Measurements from ENCODE around the gene SDR42E1. TPM values are rescaled to one million over a fixed set of nuclear protein-coding genes. Genes with fewer than 3 reads are reported as not detected.

The SDR42E1 gene, protein sequence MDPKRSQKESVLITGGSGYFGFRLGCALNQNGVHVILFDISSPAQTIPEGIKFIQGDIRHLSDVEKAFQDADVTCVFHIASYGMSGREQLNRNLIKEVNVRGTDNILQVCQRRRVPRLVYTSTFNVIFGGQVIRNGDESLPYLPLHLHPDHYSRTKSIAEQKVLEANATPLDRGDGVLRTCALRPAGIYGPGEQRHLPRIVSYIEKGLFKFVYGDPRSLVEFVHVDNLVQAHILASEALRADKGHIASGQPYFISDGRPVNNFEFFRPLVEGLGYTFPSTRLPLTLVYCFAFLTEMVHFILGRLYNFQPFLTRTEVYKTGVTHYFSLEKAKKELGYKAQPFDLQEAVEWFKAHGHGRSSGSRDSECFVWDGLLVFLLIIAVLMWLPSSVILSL
- 0.09 and 0.14 TPM in 2 replicates for total RNA-seq

DNA sequence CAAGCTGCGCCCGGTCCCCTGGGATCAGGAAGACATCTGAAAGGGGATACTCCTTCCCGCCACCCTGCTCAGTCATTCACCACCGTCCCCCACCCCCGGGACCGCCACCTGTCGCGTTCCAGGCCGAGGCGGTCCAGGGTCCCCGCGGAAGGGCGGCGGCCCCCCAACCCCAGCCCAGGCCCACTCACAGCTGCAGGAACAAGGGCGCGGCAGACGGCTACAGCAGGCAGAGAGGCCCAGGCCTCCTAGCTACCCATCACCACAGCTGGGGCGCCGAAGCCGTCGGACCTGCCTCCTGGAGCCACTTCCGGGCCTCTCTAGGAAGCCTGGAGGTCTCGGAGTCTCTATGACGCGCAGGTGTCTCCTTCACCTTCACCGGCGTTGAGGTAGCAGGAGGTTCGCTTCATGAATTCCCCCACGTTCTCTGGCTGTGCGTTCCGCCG lies at the start of gene SDR42E1:
TSS of gene SDR42E1 (minus strand) at position 272 of the 443 bp plus-strand sequence. CDS start 10,612 bp downstream, outside the sequence.

DNA sequence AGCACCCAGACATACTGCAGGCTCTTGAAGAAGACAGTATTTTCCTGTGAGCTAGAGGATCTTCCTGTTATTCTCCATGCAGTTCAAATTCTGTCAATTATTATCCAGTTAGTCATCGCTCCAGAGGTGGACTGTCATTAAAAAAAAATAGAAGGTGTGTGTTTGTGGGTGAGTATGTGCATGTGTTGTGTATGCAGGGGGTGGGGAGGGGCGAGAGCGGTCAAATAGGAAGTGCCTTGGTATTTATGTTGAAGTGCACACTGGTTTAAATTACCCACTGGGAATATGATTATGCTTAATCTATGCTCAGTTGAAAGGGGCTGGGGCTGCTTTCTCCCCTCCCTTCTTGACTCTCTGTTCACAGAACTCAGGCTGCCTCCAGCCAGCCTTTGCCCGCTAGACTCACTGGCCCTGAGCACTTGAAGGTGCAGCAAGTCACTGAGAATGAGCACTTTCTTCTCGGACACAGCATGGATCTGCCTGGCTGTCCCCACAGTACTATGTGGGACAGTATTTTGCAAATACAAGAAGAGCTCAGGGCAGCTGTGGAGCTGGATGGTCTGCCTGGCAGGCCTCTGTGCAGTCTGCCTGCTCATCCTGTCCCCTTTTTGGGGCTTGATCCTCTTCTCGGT lies 23.8 kb upstream of the SDR42E1 start, which contains the start of gene HSD17B2:
TSS of gene HSD17B2 (plus strand) at position 273 of the 632 bp plus-strand sequence. CDS start at position 445, 172 bp downstream.

Other genes starting within 250 kb of the SDR42E1 start
- gene PLCG2, start 232.2 kb downstream of the SDR42E1 start, total RNA-seq, result 0.43 and 0.65 TPM in 2 replicates
- 4.4 and 132 TPM in 2 replicates for gene HSD17B2, start 23.8 kb upstream of the SDR42E1 start, total RNA-seq
- 21.6 and 61.9 TPM in 2 replicates for gene MPHOSPH6, start 158.8 kb upstream of the SDR42E1 start, total RNA-seq